Transverse colon (tissue), 3 donors: ENCODE results near the gene CDK5.

Experiments used
- CTCF ChIP-seq, 5 experiments: fragments of 200-600 bp in 3 of 5; fragments of 450-650 bp in 2 of 5; sonication (generic) in 3 of 5; IDR thresholded peaks; 1 replicate in 2 of 5; 2 replicates in 3 of 5; pipeline ENCODE4 v1.5.1; 2016 to 2017; ENCODE audit warnings: antibody characterized with exemption in 5 of 5, inconsistent platforms in 3 of 5, mild to moderate bottlenecking in 2 of 5, moderate library complexity in 1 of 5
- POLR2A ChIP-seq: fragments of 450-650 bp; IDR thresholded peaks from one replicate; pipeline ENCODE4 v1.6.1; 2016; ENCODE audit warnings: antibody characterized with exemption, mild to moderate bottlenecking, moderate library complexity

- TF ChIP-seq CTCF (IDR thresholded peaks at IDR 0.05) (no peak), POLR2A (no peak)
Measured at GRCh38 chr7:151033864-151034249, 23.8 kb downstream of the CDK5 start.
